WERI-Rb-1 (cell line): ENCODE measurements around the gene PACRG.

Experiments
- DNase-seq: peaks from one replicate; pipeline ENCODE4 v3.0.0-alpha.2; 2020
- H3K27ac ChIP-seq: fragments of 250-450 bp; sonication (Bioruptor Pico); 2 replicates; pipeline ENCODE4 v1.5.1; 2020; ENCODE audit warnings: mild to moderate bottlenecking, moderate library complexity
- H3K27me3 ChIP-seq: fragments of 250-450 bp; sonication (Bioruptor Pico); 2 replicates; pipeline ENCODE4 v1.5.1; 2021; ENCODE audit warnings: mild to moderate bottlenecking, low read depth, moderate library complexity; ENCODE audit not compliant: insufficient read depth, severe bottlenecking
- H3K36me3 ChIP-seq: fragments of 250-450 bp; sonication (Bioruptor Pico); 2 replicates; pipeline ENCODE4 v1.5.1; 2020; ENCODE audit warnings: mild to moderate bottlenecking, moderate library complexity
- H3K4me3 ChIP-seq: 2 replicates; pipeline ENCODE4 v1.5.1; 2011; ENCODE audit warnings: low read depth, mild to moderate bottlenecking, control low read depth, low read length
- H3K9me3 ChIP-seq: fragments of 250-450 bp; sonication (Bioruptor Pico); 2 replicates; pipeline ENCODE4 v1.5.1; 2021; ENCODE audit warnings: mild to moderate bottlenecking, moderate library complexity; ENCODE audit not compliant: severe bottlenecking
- CTCF ChIP-seq: IDR thresholded peaks from 2 replicates; pipeline ENCODE4 v1.5.1; 2011; ENCODE audit warnings: low read depth, mild to moderate bottlenecking, control low read depth, inconsistent platforms, low read length

PACRG gene

GRCh38 chr6:163123098-163123497 lies 395.3 kb downstream of the PACRG start:
- no peak for DNase-seq
- no peak for TF ChIP-seq CTCF
- H3K36me3 ChIP-seq = no peaks in the 10 kb centered on the region
- H3K4me3 ChIP-seq = no peak overlapping the region
- no peaks in the 10 kb centered on the region for H3K27me3 ChIP-seq
- no peak overlapping the region for H3K27ac ChIP-seq
- no peaks in the 10 kb centered on the region for H3K9me3 ChIP-seq

- Histone ChIP-seq H3K9me3 (no peaks in the 10 kb centered on the region), H3K4me3 (no peak overlapping the region), H3K27ac (no peak overlapping the region), H3K27me3 (no peaks in the 10 kb centered on the region), H3K36me3 (no peaks in the 10 kb centered on the region)
- DNase-seq = no peak
- TF ChIP-seq CTCF = no peak
Measured at GRCh38 chr6:163126741-163127140, 399.0 kb downstream of the PACRG start.

GRCh38 chr6:163127587-163127986 lies 399.8 kb downstream of the PACRG start:
- no peaks in the 10 kb centered on the region for H3K27me3 ChIP-seq
- H3K27ac ChIP-seq = no peak overlapping the region
- H3K9me3 ChIP-seq = no peaks in the 10 kb centered on the region
- DNase-seq = no peak
- H3K4me3 ChIP-seq = no peak overlapping the region
- no peak for TF ChIP-seq CTCF
- no peaks in the 10 kb centered on the region for H3K36me3 ChIP-seq

- Histone ChIP-seq H3K27ac (no peak overlapping the region), H3K4me3 (no peak overlapping the region), H3K27me3 (no peaks in the 10 kb centered on the region), H3K9me3 (no peaks in the 10 kb centered on the region), H3K36me3 (no peaks in the 10 kb centered on the region)
- no peak for TF ChIP-seq CTCF
- no peak for DNase-seq
Measured at GRCh38 chr6:163128324-163128723, 400.6 kb downstream of the PACRG start.

- DNase-seq = no peak
- Histone ChIP-seq H3K9me3 (no peaks in the 10 kb centered on the region), H3K4me3 (no peak overlapping the region), H3K36me3 (no peaks in the 10 kb centered on the region), H3K27ac (no peak overlapping the region), H3K27me3 (no peaks in the 10 kb centered on the region)
- no peak for TF ChIP-seq CTCF
Measured at GRCh38 chr6:163132050-163132750, 404.4 kb downstream of the PACRG start.

- TF ChIP-seq CTCF = no peak
- Histone ChIP-seq H3K27ac (no peak overlapping the region), H3K4me3 (no peak overlapping the region), H3K9me3 (no peaks in the 10 kb centered on the region), H3K36me3 (no peaks in the 10 kb centered on the region), H3K27me3 (no peaks in the 10 kb centered on the region)
- DNase-seq = no peak
Measured at GRCh38 chr6:163133017-163133416, 405.2 kb downstream of the PACRG start.
